PC-9 (cell line): Measurements from ENCODE around the gene P2RY13. TPM values are rescaled to one million over a fixed set of nuclear protein-coding genes. Genes with fewer than 3 reads are reported as not detected.

ENCODE experiments used
- BruUV-seq: library from RNA; stranded (reverse); fragments of 400-500 nt; replicated peaks from 2 replicates; lab custom pipeline; 2021; lab: Mats Ljungman, UMichigan
- CTCF ChIA-PET: fragments of 300-600 bp; sonication (Branson Sonifier 250); formaldehyde crosslinking; loops from one replicate; lab custom pipeline; 2022; ENCODE audit warnings: antibody characterized with exemption; lab: Charles Lee
- POLR2A ChIA-PET: fragments of 300-600 bp; sonication (Branson Sonifier 250); formaldehyde crosslinking; loops from one replicate; lab custom pipeline; 2022; ENCODE audit warnings: antibody characterized with exemption; ENCODE audit not compliant: unreplicated experiment; lab: Charles Lee
- DNase-seq, 2 experiments: peaks; one replicate each; pipeline versions ENCODE4 v3.0.0 to v3.0.0-alpha.2; 2015 to 2022; ENCODE audit warnings: mixed read lengths in 1 of 2
- H2AFZ ChIP-seq: fragments of 200-600 bp; sonication (generic); 2 replicates; pipeline ENCODE4 v1.8.1; 2017; ENCODE audit warnings: antibody characterized with exemption
- H3F3A ChIP-seq: fragments of 200-600 bp; sonication (generic); 2 replicates; pipeline ENCODE4 v1.8.1; 2017; ENCODE audit warnings: antibody characterized with exemption, mild to moderate bottlenecking, low read depth; ENCODE audit not compliant: insufficient read depth
- H3K27ac ChIP-seq: fragments of 200-600 bp; sonication (generic); 2 replicates; pipeline ENCODE4 v1.6.1; 2016; ENCODE audit warnings: mixed run types
- H3K27me3 ChIP-seq: fragments of 200-600 bp; sonication (generic); 2 replicates; pipeline ENCODE4 v1.6.1; 2016; ENCODE audit warnings: low read depth, mixed run types; ENCODE audit not compliant: insufficient read depth
- H3K36me3 ChIP-seq: fragments of 200-600 bp; sonication (generic); 2 replicates; pipeline ENCODE4 v1.6.1; 2016; ENCODE audit warnings: low read depth, mixed run types
- H3K4me1 ChIP-seq: fragments of 200-600 bp; sonication (generic); replicated peaks from 2 replicates; pipeline ENCODE4 v1.6.1; 2016; ENCODE audit warnings: mixed run types; ENCODE audit not compliant: insufficient read depth
- H3K4me2 ChIP-seq: fragments of 200-600 bp; sonication (generic); 2 replicates; pipeline ENCODE4 v1.6.1; 2017; ENCODE audit warnings: mixed run types
- H3K4me3 ChIP-seq: fragments of 200-600 bp; sonication (generic); 2 replicates; pipeline ENCODE4 v1.6.1; 2016; ENCODE audit warnings: mixed run types
- H3K79me2 ChIP-seq: fragments of 200-600 bp; sonication (generic); 2 replicates; pipeline ENCODE4 v1.6.1; 2017; ENCODE audit warnings: low read depth, mixed run types
- H3K9me2 ChIP-seq: fragments of 200-600 bp; sonication (generic); 2 replicates; pipeline ENCODE4 v1.8.1; 2017; ENCODE audit warnings: mild to moderate bottlenecking; ENCODE audit not compliant: insufficient read depth
- H3K9me3 ChIP-seq: fragments of 200-600 bp; sonication (generic); 2 replicates; pipeline ENCODE4 v1.8.1; 2016; ENCODE audit warnings: low read depth; ENCODE audit not compliant: insufficient read depth
- H4K20me1 ChIP-seq: fragments of 200-600 bp; sonication (generic); 2 replicates; pipeline ENCODE4 v1.8.1; 2017; ENCODE audit not compliant: insufficient read depth
- EZH2 ChIP-seq: fragments of 200-600 bp; sonication (generic); IDR thresholded peaks from 2 replicates; pipeline ENCODE4 v1.8.0; 2017; ENCODE audit warnings: antibody characterized with exemption, low read depth
- intact Hi-C: fragments of 100-400 bp; cut with micrococcal nuclease; formaldehyde crosslinking; loops from one replicate; pipeline ENCODE4 v1.10.0; 2022; ENCODE audit not compliant: unreplicated experiment
- total RNA-seq: library from RNA; stranded (reverse); gene quantifications from 2 replicates; pipeline ENCODE4 v1.2.3, GENCODE V29; 2021
- TF ChIP-seq, protein P1 (sequence below): fragments of 200-600 bp; sonication (generic); conservative IDR thresholded peaks from 2 replicates; pipeline ENCODE4 v1.6.1; 2017; ENCODE audit warnings: mixed run types, antibody characterized with exemption, mild to moderate bottlenecking, moderate library complexity

Gene P2RY13
- total RNA-seq, 1 experiment from 2014 or later = not detected

DNA sequence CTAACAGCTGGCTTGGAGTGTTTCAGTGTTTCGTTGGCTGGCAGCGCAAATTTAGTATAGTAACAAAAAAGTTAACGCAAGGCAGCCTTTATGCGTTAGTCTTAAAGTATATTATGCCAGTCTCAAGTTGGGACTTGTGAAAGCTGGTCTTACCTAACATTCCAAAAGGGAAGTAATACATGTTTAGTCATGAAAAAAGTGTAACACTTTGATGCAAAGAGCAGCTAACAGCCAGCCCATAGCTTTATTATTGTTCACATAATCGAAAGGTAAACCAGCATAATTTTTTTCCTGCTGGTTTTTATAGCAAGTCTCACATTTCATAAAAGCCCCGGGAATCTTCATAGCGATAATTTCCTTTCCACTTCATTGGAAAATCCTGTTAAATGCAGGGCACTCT is 10.4 kb downstream of the P2RY13 start:
- Histone ChIP-seq H3K4me2 (no peak overlapping the region), H3K9me2 (no peaks in the 10 kb centered on the region), H3K27me3 (no peaks in the 10 kb centered on the region), H4K20me1 (no peaks in the 10 kb centered on the region), H3K4me1 (peaks cover 55% of the 10 kb centered on the region), H3K79me2 (peaks cover 23% of the 10 kb centered on the region), H3F3A (peaks cover 23% of the 10 kb centered on the region; the same call in 1 of the 2 replicates), H3K27ac (no peak overlapping the region; the same call in 1 of the 2 replicates), H3K9me3 (no peaks in the 10 kb centered on the region), H3K36me3 (no peaks in the 10 kb centered on the region), H2AFZ (no peak overlapping the region), H3K4me3 (no peak overlapping the region)
- DNase-seq = no peak
- no peak for TF ChIP-seq EZH2
- TF ChIP-seq, protein P1, sequence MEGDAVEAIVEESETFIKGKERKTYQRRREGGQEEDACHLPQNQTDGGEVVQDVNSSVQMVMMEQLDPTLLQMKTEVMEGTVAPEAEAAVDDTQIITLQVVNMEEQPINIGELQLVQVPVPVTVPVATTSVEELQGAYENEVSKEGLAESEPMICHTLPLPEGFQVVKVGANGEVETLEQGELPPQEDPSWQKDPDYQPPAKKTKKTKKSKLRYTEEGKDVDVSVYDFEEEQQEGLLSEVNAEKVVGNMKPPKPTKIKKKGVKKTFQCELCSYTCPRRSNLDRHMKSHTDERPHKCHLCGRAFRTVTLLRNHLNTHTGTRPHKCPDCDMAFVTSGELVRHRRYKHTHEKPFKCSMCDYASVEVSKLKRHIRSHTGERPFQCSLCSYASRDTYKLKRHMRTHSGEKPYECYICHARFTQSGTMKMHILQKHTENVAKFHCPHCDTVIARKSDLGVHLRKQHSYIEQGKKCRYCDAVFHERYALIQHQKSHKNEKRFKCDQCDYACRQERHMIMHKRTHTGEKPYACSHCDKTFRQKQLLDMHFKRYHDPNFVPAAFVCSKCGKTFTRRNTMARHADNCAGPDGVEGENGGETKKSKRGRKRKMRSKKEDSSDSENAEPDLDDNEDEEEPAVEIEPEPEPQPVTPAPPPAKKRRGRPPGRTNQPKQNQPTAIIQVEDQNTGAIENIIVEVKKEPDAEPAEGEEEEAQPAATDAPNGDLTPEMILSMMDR = no peak
- BruUV-seq = no TSS peak
- intact Hi-C loops = no loop called here
- POLR2A ChIA-PET = no interaction called here
- CTCF ChIA-PET = no interaction called here

DNA sequence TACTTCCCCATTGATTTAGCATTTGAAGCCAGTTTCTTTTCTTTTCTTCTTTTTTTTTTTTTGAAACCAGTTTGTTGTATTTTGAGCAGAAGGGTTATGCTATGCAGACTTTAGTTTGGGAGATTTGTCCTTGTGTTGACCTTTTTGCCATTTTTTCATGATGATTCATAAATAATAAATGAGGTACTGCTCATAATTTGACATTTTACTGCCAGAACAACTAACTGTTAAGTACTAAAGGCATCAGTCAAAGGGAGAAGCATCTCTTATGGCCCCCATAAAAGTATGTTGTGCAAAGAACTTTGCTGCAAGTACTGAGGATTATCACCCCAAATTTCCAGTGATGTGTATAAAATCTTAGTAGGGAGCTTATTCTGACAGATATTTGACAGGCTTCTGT is 11.0 kb downstream of the P2RY13 start:
- Histone ChIP-seq H4K20me1 (no peaks in the 10 kb centered on the region), H3K4me1 (peaks cover 58% of the 10 kb centered on the region), H3K9me3 (no peaks in the 10 kb centered on the region), H3K4me2 (peak overlapping the region; percentile 30), H2AFZ (no peak overlapping the region), H3K79me2 (peaks cover 30% of the 10 kb centered on the region), H3F3A (peaks cover 23% of the 10 kb centered on the region; the same call in 1 of the 2 replicates), H3K36me3 (no peaks in the 10 kb centered on the region), H3K27me3 (no peaks in the 10 kb centered on the region), H3K27ac (peak overlapping the region; percentile 93), H3K9me2 (no peaks in the 10 kb centered on the region), H3K4me3 (no peak overlapping the region)
- TF ChIP-seq, protein P1 = no peak
- no peak for TF ChIP-seq EZH2
- intact Hi-C loops = no loop called here
- ChIA-PET CTCF (interaction anchor here (0.5 to 0.7 kb wide), 2 partner anchors 13 to 14 kb away, joined by 3 read pairs; no protein-coding TSS in a partner anchor), POLR2A (no interaction called here)
- no peak for DNase-seq
- no TSS peak for BruUV-seq

DNA sequence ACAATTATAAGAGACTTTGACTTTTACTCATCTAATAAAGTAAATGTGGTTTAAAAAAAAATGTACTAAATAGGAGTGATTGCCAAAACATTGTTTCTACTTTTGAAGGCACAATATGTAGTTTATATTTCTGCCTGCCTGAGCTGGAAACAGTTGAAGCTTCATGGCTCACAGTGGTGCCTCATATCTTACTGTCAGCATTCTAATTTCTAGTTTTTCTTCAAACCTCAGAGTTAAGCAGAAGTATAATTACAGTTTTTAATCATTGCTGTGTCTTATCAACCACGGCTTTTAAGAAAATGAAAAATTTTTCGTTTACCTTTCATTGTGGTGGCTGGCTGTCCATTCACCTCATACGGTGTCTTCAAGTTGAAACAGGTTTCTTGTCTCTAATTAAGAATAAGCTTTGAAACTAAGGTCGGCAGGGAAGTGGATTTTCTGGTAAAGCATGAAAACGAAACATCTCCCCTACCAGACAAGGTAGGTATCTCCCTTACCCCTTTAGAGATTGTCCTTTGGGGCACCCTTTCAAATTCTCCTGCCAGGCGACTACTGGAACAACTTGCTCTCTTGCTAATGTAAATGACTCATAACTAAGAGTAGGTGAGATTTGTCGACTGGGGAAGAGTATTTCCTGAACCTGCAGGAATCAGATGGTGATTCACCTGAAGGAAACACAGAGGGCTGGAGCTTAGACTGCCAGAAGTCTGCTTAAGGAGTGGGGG is 12.9 kb downstream of the P2RY13 start, which contains the start of gene GPR87:
Gene GPR87, minus strand, starts transcription at position 554 of the 725 bp plus-strand sequence. CDS start 16,720 bp downstream, outside the sequence.
- H3K9me2 ChIP-seq = no peaks in the 10 kb centered on the region
- POLR2A ChIA-PET = interaction anchor here (0.5 to 1.1 kb wide), 6 partner anchors 9 to 552 kb away, joined by 3 to 18 read pairs (median 6); no protein-coding TSS in a partner anchor
- H3K9me3 ChIP-seq = no peaks in the 10 kb centered on the region
- H4K20me1 ChIP-seq = no peaks in the 10 kb centered on the region
- H3F3A ChIP-seq = peaks cover 23% of the 10 kb centered on the region; the same call in 1 of the 2 replicates
- peaks cover 37% of the 10 kb centered on the region for H3K79me2 ChIP-seq
- H3K4me1 ChIP-seq = peaks cover 53% of the 10 kb centered on the region
- intact Hi-C loops = loop anchor here (1.0 kb wide), 1 partner anchor 11 kb away; no protein-coding TSS in a partner anchor
- no peaks in the 10 kb centered on the region for H3K36me3 ChIP-seq
- peak within 1 kb of the TSS; percentile 93 for H3K27ac ChIP-seq
- peak; percentile 63 to 98 for DNase-seq
- H3K4me2 ChIP-seq = peak within 1 kb of the TSS; percentile 79
- TF ChIP-seq, protein P1 = no peak
- no peak for TF ChIP-seq EZH2
- CTCF ChIA-PET = interaction anchor here (0.6 kb wide), 3 partner anchors 12 to 309 kb away, joined by 3 read pairs; no protein-coding TSS in a partner anchor
- no peaks in the 10 kb centered on the region for H3K27me3 ChIP-seq
- H2AFZ ChIP-seq = 0 out of 2 replicates have a peak within 1 kb of the TSS, but pooled peaks have one; percentile 21
- TSS peak; percentile 54 for BruUV-seq
- H3K4me3 ChIP-seq = peak within 1 kb of the TSS; percentile 57
